ENCODE measurements around the gene MPP2.

The MPP2 gene

GRCh38 chr17:43917016-43917347, 9.6 kb upstream of the MPP2 start:
- no peak for DNase-seq (ENCODE audit: extremely low read depth, low read depth)
- TF ChIP-seq CTCF (IDR thresholded peaks at IDR 0.05; ENCODE audit: low read depth, low read length): no peak

- no peak for DNase-seq (ENCODE audit: extremely low read depth, low read depth)
- no peak for TF ChIP-seq CTCF (IDR thresholded peaks at IDR 0.05; ENCODE audit: low read depth, low read length)
These were observed 9.0 kb upstream of the MPP2 start for GRCh38 chr17:43916385-43916784.

- no peak for TF ChIP-seq CTCF (IDR thresholded peaks at IDR 0.05; ENCODE audit: low read depth, low read length)
- DNase-seq (ENCODE audit: extremely low read depth, low read depth): no peak
These were observed 8.2 kb upstream of the MPP2 start for GRCh38 chr17:43915559-43915958.

- no peak for DNase-seq (ENCODE audit: extremely low read depth, low read depth)
- no peak for TF ChIP-seq CTCF (IDR thresholded peaks at IDR 0.05; ENCODE audit: low read depth, low read length)
These were observed 7.1 kb upstream of the MPP2 start for GRCh38 chr17:43914451-43914850.

- TF ChIP-seq CTCF (IDR thresholded peaks at IDR 0.05; ENCODE audit: low read depth, low read length): no peak
- DNase-seq (ENCODE audit: extremely low read depth, low read depth): no peak
These were observed 6.2 kb upstream of the MPP2 start for GRCh38 chr17:43913584-43913983.

GRCh38 chr17:43912635-43913304, 5.4 kb upstream of the MPP2 start:
- DNase-seq (ENCODE audit: extremely low read depth, low read depth): no peak
- no peak for TF ChIP-seq CTCF (IDR thresholded peaks at IDR 0.05; ENCODE audit: low read depth, low read length)

- no peak for TF ChIP-seq CTCF (IDR thresholded peaks at IDR 0.05; ENCODE audit: low read depth, low read length)
- DNase-seq (ENCODE audit: extremely low read depth, low read depth): no peak
These were observed 4.6 kb upstream of the MPP2 start for GRCh38 chr17:43911904-43912303.

All from AG09319 (cell line).